Left lung (tissue), 10 donors: ENCODE results near the gene ZDHHC18. TPM values are rescaled to one million over a fixed set of nuclear protein-coding genes. Genes with fewer than 3 reads are reported as not detected.

Source experiments
- ATAC-seq: fragments of 200-7000 bp; cut with Tn5 transposase; one replicate; pipeline ENCODE4 v1.9.1; 2020; ENCODE audit warnings: moderate library complexity
- DNase-seq, 4 donors: peaks; one replicate each; pipeline ENCODE4 v3.0.0-alpha.2; 2013 to 2020
- H3K27ac ChIP-seq, 2 donors: fragments of 200-600 bp; sonication (generic) in 1 of 2; one replicate each; pipeline versions ENCODE4 v1.5.0 to v1.8.0; 2020 to 2021
- H3K27me3 ChIP-seq, 2 donors: fragments of 200-600 bp; sonication (generic) in 1 of 2; one replicate each; pipeline versions ENCODE4 v1.5.0 to v1.8.0; 2020 to 2021
- H3K36me3 ChIP-seq, 2 donors: fragments of 200-600 bp; sonication (generic) in 1 of 2; one replicate each; pipeline versions ENCODE4 v1.5.0 to v1.8.0; 2020 to 2021
- H3K4me1 ChIP-seq, 2 donors: fragments of 200-600 bp; one replicate each; pipeline ENCODE4 v1.8.0; 2021
- H3K4me3 ChIP-seq, 2 donors: fragments of 200-600 bp; sonication (generic) in 1 of 2; one replicate each; pipeline versions ENCODE4 v1.5.0 to v1.8.0; 2020 to 2021; ENCODE audit warnings: mild to moderate bottlenecking in 1 of 2
- H3K9me3 ChIP-seq, 2 donors: fragments of 200-600 bp; sonication (generic) in 1 of 2; one replicate each; pipeline versions ENCODE4 v1.5.0 to v1.8.0; 2020 to 2021
- CTCF ChIP-seq, 2 donors: fragments of 200-600 bp; sonication (generic) in 1 of 2; IDR thresholded peaks; one replicate each; pipeline versions ENCODE4 v1.5.0 to v1.8.0; 2021; ENCODE audit warnings: antibody characterized with exemption in 2 of 2
- intact Hi-C, 2 donors: fragments of 100-400 bp; cut with DNase I; formaldehyde crosslinking; loops; one replicate each; pipeline versions ENCODE4 v1.11.2 to v1.14.2; 2022
- polyA plus RNA-seq, 6 donors: library from polyadenylated mRNA; unstranded; fragments of 120-200 nt; gene quantifications; one replicate each; pipeline ENCODE4 v1.2.1, GENCODE V29; 2013; ENCODE audit not compliant: insufficient read length in 6 of 6
- total RNA-seq, 2 donors: library from RNA; stranded (reverse); fragmentation: NEBNext Ultra II Directional; extraction: Animal tissue kit (Norgen Biotek cat#: 25700); gene quantifications; one replicate each; pipeline ENCODE4 v1.2.1, GENCODE V29; 2021
- donor health status: DM: no; HTN: yes; CAD: no.
- donor health status: DM: no; HTN: no; CAD: no.

The ZDHHC18 gene
- total and polyA plus RNA-seq, 8 donors: 21.2 to 33.4 (median 24.2) TPM

DNA sequence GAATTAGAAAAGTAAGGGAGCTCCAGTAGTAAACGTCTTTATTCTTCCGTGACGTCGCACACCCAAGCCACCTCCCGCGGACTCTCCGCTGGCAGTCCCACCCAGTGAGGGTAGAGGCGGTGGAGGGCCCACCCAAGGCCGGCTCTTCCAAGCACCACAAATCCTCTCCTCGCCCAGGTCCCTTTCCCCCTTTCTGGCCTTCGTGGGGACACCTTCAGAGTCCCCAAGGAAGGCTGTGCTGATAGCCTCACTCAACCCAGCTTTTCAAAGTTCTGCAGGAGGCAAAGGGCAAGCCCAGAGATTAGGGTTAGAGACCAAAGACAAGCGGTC is 63.9 kb downstream of the ZDHHC18 start:
- intact Hi-C loops: no loop called here
- ATAC-seq: peak; percentile 38
- no peak for TF ChIP-seq CTCF (IDR thresholded peaks at IDR 0.05)

DNA sequence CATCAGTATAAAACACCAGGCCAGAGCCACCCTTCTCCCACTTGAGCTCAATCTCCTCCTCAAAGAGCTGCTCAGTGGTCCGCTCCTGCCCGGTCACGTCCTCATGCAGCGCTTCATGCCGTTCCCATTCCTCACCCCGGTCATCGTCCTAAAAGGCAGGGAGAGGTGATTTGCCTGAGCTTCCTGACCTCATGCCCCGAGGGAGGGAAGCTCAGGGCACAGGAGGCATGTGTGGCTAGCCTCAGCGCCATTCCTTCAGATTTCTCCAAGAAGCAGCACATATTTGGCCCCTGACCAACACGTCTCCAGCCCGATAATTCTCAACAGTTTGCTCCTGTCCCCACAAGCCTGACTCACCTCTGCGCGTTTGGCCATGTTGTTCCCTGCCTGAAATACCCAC is 67.8 kb downstream of the ZDHHC18 start:
- Histone ChIP-seq H3K27ac (no peak overlapping the region), H3K36me3 (peaks cover 4 to 68% of the 10 kb centered on the region in 2 donors), H3K4me1 (peaks cover 8 to 27% of the 10 kb centered on the region in 2 donors), H3K9me3 (no peaks in the 10 kb centered on the region), H3K27me3 (no peaks in the 10 kb centered on the region), H3K4me3 (no peak overlapping the region)
- ATAC-seq (no peak), DNase-seq (no peak)
- TF ChIP-seq CTCF (IDR thresholded peaks at IDR 0.05): no peak
- intact Hi-C loops: no loop called here

More for the DNA sequence above, 63.9 kb downstream of the ZDHHC18 start:
- H3K4me3 ChIP-seq: peak overlapping the region; percentile 75 to 91
- no peaks in the 10 kb centered on the region for H3K9me3 ChIP-seq
- no peak for DNase-seq
- H3K27me3 ChIP-seq: no peaks in the 10 kb centered on the region
- H3K4me1 ChIP-seq: peaks cover 9 to 21% of the 10 kb centered on the region in 2 donors
- H3K36me3 ChIP-seq: peaks cover 0 to 74% of the 10 kb centered on the region in 2 donors
- H3K27ac ChIP-seq: peak overlapping the region; percentile 77 to 95

- Histone ChIP-seq H3K9me3 (no peaks in the 10 kb centered on the region), H3K4me3 (no peak overlapping the region), H3K27ac (no peak overlapping the region), H3K36me3 (peaks cover 4 to 60% of the 10 kb centered on the region in 2 donors), H3K4me1 (peaks cover 16 to 26% of the 10 kb centered on the region in 2 donors), H3K27me3 (no peaks in the 10 kb centered on the region)
- intact Hi-C loops: no loop called here
- ATAC-seq (no peak), DNase-seq (no peak)
- TF ChIP-seq CTCF (IDR thresholded peaks at IDR 0.05): no peak
Measured at GRCh38 chr1:26897351-26897750, 70.9 kb downstream of the ZDHHC18 start.

DNA sequence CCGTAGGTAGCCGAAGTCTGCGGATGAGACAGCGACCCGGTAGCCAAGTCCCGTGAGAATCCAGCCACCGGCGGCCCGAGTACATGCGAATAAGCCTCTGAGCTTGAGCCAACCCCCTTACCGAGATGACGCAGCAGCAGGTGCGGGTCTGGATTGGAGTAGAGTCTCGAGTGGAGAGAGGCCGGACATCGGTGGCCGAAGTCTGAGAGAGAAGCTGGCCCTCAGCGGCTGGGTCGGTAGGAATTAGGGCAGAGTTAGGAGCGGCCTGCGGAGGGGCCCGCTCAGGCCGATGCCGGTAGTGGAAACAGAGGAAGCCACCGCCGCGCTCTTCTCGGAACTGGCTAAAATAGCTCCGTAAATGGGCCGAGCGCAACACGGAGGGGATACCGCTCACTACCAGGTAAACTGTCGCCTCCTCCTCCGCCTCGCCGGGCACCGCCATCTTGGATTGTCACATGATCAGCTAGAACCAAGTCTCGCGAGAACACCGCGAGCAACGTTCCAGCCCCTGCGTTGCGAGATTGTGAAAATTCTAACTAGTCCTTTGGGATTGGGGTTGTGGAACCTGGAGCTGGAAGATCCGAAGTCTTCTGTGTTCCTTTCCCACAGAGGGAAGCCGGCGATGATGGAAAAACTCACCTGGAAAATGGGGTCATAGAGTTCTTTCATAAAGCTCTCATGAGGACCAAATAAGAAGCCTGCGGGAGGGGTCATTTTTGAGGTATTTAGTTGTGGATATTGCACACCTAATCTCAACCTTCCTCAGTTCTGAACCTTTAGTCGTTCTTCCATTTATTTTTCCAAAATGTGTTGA is 73.7 kb downstream of the ZDHHC18 start, which contains the start of gene GPATCH3:
Gene GPATCH3, minus strand, starts transcription at position 467 of the 814 bp plus-strand sequence. Its CDS starts 25 bp downstream, at position 442.
- intact Hi-C loops: no loop called here
- no peaks in the 10 kb centered on the region for H3K9me3 ChIP-seq
- peaks cover 4 to 32% of the 10 kb centered on the region in 2 donors for H3K36me3 ChIP-seq
- H3K4me1 ChIP-seq: peaks cover 16 to 26% of the 10 kb centered on the region in 2 donors
- H3K27ac ChIP-seq: peak within 1 kb of the TSS; percentile 81 to 92
- no peak for TF ChIP-seq CTCF (IDR thresholded peaks at IDR 0.05)
- H3K27me3 ChIP-seq: no peaks in the 10 kb centered on the region
- H3K4me3 ChIP-seq: peak within 1 kb of the TSS; percentile 82 to 96
- ATAC-seq (peak; percentile 88), DNase-seq (peak; percentile 91 to 95 (median 92))

- peaks cover 16 to 26% of the 10 kb centered on the region in 2 donors for H3K4me1 ChIP-seq
- no peaks in the 10 kb centered on the region for H3K9me3 ChIP-seq
- H3K27me3 ChIP-seq: no peaks in the 10 kb centered on the region
- no peak for TF ChIP-seq CTCF (IDR thresholded peaks at IDR 0.05)
- peaks cover 2 to 24% of the 10 kb centered on the region in 2 donors for H3K36me3 ChIP-seq
- H3K4me3 ChIP-seq: peak overlapping the region; percentile 82 to 96
- DNase-seq: no peak
- intact Hi-C loops: no loop called here
- ATAC-seq: peak; percentile 5
- peak overlapping the region; percentile 81 to 92 for H3K27ac ChIP-seq
Measured at GRCh38 chr1:26900815-26901511, 74.5 kb downstream of the ZDHHC18 start.
